GM12872 (cell line): ENCODE measurements around the gene CORO7.

ENCODE experiments used
- TF ChIP-seq, protein P1 (sequence below): IDR thresholded peaks from 3 replicates; pipeline ENCODE4 v1.5.1; 2011; ENCODE audit warnings: low read depth, mild to moderate bottlenecking, low read length, moderate library complexity; ENCODE audit not compliant: insufficient read depth

The CORO7 gene

DNA sequence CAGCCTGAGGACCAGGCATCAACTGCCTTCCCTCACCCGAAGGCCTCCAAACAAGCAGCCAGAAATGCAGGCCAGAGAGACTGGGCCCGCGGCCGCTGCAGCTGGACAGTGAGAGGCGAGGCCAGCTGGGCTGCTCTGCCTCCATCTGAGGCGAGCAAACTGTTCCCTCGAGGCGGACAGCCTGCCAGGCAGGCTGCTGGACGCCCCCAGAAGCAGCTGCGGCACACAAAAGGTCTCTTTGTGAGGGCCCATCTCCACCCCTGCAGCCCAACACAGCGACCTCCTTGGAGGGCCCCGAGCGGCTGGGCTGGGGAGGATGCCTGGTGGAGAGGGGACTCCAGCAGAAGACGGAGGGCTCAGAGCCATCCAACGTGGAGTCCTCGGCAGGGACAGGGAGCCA, 4.7 kb downstream of the CORO7 start:
- TF ChIP-seq, protein P1, sequence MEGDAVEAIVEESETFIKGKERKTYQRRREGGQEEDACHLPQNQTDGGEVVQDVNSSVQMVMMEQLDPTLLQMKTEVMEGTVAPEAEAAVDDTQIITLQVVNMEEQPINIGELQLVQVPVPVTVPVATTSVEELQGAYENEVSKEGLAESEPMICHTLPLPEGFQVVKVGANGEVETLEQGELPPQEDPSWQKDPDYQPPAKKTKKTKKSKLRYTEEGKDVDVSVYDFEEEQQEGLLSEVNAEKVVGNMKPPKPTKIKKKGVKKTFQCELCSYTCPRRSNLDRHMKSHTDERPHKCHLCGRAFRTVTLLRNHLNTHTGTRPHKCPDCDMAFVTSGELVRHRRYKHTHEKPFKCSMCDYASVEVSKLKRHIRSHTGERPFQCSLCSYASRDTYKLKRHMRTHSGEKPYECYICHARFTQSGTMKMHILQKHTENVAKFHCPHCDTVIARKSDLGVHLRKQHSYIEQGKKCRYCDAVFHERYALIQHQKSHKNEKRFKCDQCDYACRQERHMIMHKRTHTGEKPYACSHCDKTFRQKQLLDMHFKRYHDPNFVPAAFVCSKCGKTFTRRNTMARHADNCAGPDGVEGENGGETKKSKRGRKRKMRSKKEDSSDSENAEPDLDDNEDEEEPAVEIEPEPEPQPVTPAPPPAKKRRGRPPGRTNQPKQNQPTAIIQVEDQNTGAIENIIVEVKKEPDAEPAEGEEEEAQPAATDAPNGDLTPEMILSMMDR: no peak

DNA sequence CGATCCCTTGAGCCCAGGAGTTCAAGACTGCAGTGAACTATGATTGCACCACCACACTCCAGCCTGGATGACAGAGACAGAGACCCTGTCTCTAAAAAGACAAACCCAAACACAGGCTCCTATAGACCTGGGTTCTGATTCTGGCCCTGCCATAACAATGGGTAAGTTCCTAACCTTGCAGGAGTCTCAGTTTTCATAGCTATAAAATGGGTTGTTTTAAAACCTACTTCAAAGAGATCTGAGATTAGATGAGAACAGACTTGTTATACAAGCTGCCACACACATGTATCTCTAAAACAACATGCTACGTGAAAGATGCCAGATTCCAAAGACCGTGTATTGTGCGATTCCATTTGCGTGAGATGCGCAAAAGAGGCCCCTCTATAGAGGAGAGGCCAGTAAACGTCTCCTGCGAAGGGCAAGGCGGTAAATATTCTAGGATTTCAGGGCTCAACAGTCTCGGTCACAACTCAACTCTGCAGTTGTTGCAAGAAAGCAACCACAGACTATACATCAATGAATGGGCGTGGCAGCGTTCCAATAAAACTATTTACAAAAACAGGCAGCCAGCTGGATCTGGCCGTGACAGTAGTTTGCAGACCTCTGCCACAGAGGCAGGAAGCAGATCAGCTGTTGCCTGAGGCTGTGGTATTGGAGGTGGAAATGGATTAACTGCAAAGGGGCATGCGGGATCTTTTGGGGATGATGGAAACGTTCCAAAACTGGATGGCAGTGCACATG, 5.9 kb downstream of the CORO7 start:
- TF ChIP-seq, protein P1: no peak

DNA sequence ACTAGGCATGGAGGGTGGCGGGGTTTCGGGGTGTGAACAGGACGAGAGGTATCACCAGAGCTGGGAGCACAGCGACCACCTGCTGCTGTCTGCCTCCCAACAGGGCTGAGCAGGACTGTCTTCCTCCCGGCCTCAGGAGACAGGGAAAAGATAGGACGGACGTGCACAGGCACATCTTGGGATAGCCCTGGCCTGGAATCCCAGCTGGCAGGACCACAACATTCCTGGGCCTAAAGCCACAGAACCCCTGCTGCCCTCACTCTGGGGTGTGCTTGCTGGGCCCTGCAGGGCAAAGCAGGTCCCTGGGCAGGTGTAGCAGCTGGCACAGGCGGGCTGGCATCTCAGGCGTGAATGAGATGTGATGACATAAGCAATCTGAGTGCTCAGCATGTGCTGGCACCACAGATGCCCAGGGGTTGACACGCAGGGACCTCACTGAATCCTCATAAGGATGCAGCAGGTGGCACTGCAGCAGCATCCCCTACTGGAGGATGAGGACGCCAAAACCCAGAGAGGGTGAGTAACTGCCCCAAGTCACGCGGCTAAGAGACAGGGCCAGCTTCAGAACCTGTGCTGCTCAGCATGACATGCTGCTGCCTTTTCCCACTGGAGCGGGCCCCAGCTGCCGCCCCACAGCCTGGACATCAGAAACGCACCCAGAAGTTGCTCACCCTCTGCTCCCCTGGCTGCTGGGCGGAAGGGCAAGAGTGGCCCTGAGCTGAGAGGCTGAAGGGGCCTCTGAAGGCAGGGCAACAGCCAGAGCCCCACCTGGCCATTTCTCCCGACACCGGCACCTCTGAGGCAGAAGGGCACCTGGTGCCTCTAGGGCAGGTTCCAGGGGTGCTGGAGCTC, 7.1 kb downstream of the CORO7 start:
- TF ChIP-seq, protein P1: 0 out of 3 replicates have a peak, but pooled peaks have one; percentile 11

DNA sequence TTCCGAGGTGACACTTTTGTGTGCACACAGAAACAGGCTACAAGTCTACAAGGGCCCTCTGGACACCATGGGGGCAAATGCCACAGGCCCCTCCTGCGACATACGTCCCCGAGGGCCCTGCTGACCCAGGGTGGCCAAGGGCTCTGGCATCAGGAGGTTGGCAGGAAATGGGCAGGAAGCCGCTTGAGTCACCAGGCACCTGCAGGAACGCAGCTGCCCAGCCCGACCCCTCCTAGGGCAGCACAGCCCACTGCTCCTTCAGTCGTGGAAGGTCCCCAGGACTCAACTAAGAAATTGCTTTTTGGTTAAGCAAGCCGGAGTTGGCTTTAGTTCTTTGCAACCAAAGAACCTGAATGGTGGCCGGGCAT, 8.1 kb downstream of the CORO7 start:
- TF ChIP-seq, protein P1: no peak

DNA sequence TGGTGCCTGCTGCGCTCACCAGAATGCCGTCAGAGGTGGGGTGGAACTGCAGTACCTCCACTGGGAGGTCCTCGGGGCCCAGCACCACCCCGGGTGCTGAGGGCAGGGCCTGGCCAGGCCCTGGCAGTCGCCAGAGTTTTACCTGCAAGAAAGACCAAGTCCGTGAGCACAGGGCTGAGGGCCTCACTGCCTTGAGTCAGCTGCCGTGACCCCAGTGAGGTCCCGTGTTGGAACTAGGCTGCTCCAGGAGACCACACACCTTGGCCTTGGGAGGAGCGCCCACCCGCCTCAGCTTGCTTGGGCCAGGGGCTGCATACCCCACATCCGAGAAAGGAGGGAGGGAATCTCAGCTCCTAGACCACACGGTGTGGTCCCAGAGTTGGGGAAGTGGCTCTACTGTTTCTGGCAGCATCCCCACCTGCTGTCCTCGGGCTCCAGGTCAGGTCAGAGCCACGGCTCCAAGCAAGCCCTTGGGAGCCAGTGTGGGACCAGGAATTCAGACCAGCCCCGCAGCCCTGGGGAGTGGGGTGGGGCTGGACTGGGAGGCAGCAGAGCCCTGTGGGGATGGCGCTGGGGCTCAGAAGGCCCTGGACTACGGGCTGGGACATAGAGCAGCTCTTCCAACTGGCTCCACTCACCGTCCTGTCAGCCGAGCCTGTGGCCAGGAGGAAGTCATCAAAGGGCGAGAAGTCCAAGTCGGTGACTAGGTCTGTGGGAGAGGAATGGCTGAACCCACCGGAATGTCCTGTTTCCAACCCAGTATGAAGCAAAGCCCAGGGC, 8.7 kb downstream of the CORO7 start:
- TF ChIP-seq, protein P1: no peak

DNA sequence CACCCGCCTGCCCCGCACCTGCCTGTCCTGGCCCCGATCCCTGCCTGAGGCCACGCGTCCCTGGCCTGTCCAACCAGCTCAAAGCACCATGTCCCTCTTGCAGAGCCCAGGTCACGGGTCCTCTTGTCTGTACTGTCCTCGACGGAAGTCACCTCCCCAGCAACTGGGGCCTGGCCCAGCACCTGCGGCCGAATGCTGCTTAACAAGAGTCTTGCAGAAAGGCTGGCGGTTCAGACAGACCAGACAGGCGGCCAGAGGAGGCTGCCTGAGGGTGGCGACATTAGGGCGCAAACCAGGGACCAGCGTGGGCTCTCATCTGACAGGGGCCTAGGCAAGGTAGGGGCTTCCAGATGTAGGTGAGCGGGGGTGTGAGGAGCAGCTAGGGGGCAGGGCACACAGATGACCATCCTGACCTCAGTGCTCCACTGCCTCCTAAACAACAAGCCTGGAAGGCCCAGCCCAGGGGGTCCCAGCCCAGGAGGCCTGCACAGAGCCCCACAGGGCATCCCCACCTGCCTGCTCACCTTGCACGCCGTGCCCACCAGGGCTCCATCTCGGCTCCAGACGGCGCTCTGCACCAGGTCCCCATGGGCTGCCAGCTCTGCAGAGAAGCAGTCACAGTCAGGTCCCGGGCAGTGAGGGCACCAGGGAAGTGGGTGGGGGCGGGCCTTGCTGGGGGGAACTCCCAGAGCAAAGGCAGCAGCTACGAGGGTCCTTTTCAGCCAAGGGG, 11.3 kb downstream of the CORO7 start:
- TF ChIP-seq, protein P1: no peak
